ENCODE data around the gene IGF2R. TPM values are rescaled to one million over a fixed set of nuclear protein-coding genes. Genes with fewer than 3 reads are reported as not detected.

The IGF2R gene
- total RNA-seq, 4 donors from 2014 or later: 56.6 to 134 (median 108) TPM

- intact Hi-C loops (cut with DNase I; ENCODE audit: low total_unique reads): no loop called here
Observed at GRCh38 chr6:160007145-160007544, 38.3 kb downstream of the IGF2R start.

DNA sequence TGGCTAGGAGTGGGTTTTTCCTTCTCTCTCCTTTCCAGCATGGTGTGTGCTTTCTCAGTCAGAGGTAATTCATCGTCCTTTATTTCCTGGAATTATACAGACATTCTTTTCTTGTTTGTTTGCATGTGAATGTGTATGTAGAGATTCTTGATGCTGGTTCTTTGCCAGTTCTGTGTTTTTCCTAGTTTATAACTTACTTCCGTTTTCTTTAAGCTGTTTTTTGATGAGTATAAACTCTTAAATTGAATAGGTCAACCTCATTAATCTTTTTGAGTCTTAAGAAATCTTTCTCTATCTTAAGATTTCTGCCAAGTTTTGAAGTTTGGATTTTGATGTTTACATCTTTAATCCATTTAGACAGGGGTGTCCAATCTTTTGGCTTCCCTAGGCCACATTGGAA lies 38.7 kb downstream of the IGF2R start:
- DNase-seq (no peak), ATAC-seq (no peak)
- in situ Hi-C loops (cut with MboI; ENCODE audit: low sequenced_read_pairs in 4 of 4): no loop called here
- TF ChIP-seq POLR2A (IDR thresholded peaks at IDR 0.05) (no peak), CTCF (IDR thresholded peaks at IDR 0.05 in 4 of 5, conservative IDR thresholded peaks at IDR 0.05 in 1 of 5) (no peak)
- Histone ChIP-seq H3K27me3 (no peaks in the 10 kb centered on the region), H3K4me3 (no peak overlapping the region), H3K36me3 (peaks cover 0 to 24% of the 10 kb centered on the region in 2 donors), H3K27ac (peak overlapping the region; percentile 2 to 36 (median 17)), H3K9me3 (no peaks in the 10 kb centered on the region), H3K4me1 (peaks cover 52 to 60% of the 10 kb centered on the region in 2 donors)
- intact Hi-C loops (cut with DNase I; ENCODE audit: low total_unique reads): no loop called here

More at GRCh38 chr6:160007145-160007544, 38.3 kb downstream of the IGF2R start:
- no peak for TF ChIP-seq POLR2A (IDR thresholded peaks at IDR 0.05)
- TF ChIP-seq CTCF (IDR thresholded peaks at IDR 0.05 in 4 of 5, conservative IDR thresholded peaks at IDR 0.05 in 1 of 5): no peak
- H3K4me1 ChIP-seq: peaks cover 52 to 60% of the 10 kb centered on the region in 2 donors
- in situ Hi-C loops (cut with MboI; ENCODE audit: low sequenced_read_pairs in 4 of 4): no loop called here
- H3K27ac ChIP-seq: peak overlapping the region; percentile 2 to 36 (median 17)
- H3K36me3 ChIP-seq: peaks cover 0 to 20% of the 10 kb centered on the region in 2 donors
- H3K4me3 ChIP-seq: no peak overlapping the region
- no peaks in the 10 kb centered on the region for H3K27me3 ChIP-seq
- no peak for DNase-seq
- no peak for ATAC-seq
- H3K9me3 ChIP-seq: no peaks in the 10 kb centered on the region

DNA sequence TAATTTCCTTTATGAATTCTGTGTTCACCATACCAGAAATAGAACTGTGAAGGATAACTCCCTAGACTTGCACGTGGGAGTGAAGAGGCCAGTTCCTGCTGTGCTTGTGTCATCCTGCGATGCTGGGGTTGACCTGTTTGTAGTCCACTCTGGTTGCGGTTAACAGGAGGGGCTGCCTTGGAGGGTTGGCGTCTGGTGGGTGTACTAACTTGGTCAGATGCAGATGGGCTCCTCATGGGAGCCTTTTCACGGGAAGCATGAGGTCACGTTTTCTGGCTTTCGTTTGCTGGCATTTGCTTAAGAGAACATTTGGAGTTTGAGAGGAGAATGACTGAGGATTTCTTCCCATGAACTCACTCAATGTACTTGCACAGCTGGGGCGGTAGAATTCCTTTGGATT lies 41.2 kb downstream of the IGF2R start:
- no peaks in the 10 kb centered on the region for H3K9me3 ChIP-seq
- H3K4me3 ChIP-seq: no peak overlapping the region
- H3K27ac ChIP-seq: peak overlapping the region; percentile 43 to 64 (median 51)
- peaks cover 0 to 24% of the 10 kb centered on the region in 2 donors for H3K36me3 ChIP-seq
- peaks cover 41 to 45% of the 10 kb centered on the region in 2 donors for H3K4me1 ChIP-seq
- DNase-seq: peak; percentile 54 to 63
- ATAC-seq: peak; percentile 82 to 88
- TF ChIP-seq POLR2A (IDR thresholded peaks at IDR 0.05) (no peak), CTCF (IDR thresholded peaks at IDR 0.05 in 4 of 5, conservative IDR thresholded peaks at IDR 0.05 in 1 of 5) (no peak)
- in situ Hi-C loops (cut with MboI; ENCODE audit: low sequenced_read_pairs in 4 of 4): no loop called here
- H3K27me3 ChIP-seq: no peaks in the 10 kb centered on the region
- intact Hi-C loops (cut with DNase I; ENCODE audit: low total_unique reads): no loop called here

GRCh38 chr6:160013987-160014868 lies 45.3 kb downstream of the IGF2R start:
- H3K27ac ChIP-seq: no peak overlapping the region
- intact Hi-C loops (cut with DNase I; ENCODE audit: low total_unique reads) (no loop called here), in situ Hi-C loops (cut with MboI; ENCODE audit: low sequenced_read_pairs in 4 of 4) (no loop called here)
- ATAC-seq: no peak
- H3K9me3 ChIP-seq: no peaks in the 10 kb centered on the region
- TF ChIP-seq POLR2A (IDR thresholded peaks at IDR 0.05): no peak
- TF ChIP-seq CTCF (IDR thresholded peaks at IDR 0.05 in 4 of 5, conservative IDR thresholded peaks at IDR 0.05 in 1 of 5): no peak
- H3K4me3 ChIP-seq: no peak overlapping the region
- H3K27me3 ChIP-seq: no peaks in the 10 kb centered on the region
- peaks cover 0 to 24% of the 10 kb centered on the region in 2 donors for H3K36me3 ChIP-seq
- H3K4me1 ChIP-seq: peaks cover 12 to 21% of the 10 kb centered on the region in 2 donors
- no peak for DNase-seq

All from gastrocnemius medialis (tissue), 4 donors.